Measurements from ENCODE around the gene TTC28. TPM values are rescaled to one million over a fixed set of nuclear protein-coding genes. Genes with fewer than 3 reads are reported as not detected.
"Not testable (repeated sequence)": the region's sequence is repeated elsewhere in the genome, so short reads cannot be mapped to it uniquely, and the experiment has no call there.

The TTC28 gene
- polyA plus RNA-seq, 12 donors: 20.5 to 38.3 (median 28.6) TPM

GRCh38 chr22:28678778-28679610 is 646 bp downstream of the TTC28 start:
- peak; percentile 22 for DNase-seq

DNA sequence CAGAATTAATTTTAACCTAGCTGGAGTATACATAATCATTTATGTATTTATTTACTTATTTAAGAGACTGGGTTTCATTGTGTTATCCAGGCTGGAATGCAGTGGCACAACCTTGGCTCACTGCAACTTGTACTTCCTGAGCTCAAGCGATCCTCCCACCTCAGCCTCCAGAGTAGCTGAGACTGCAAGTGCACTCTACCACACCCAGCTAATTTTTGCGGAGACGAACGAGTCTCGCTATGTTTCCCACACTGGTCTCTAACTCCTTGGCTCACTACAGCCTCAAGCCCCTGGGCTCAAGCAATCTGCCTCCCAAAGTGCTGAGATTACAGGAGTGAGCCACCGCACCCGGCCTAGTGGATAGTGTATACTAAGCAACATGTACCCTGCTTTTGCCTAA is 1.5 kb downstream of the TTC28 start:
- DNase-seq: not testable (repeated sequence)

- no peak for DNase-seq
Measured at GRCh38 chr22:28674121-28674563, 5.5 kb downstream of the TTC28 start.

- no peak for DNase-seq
Measured at GRCh38 chr22:28670756-28671155, 8.9 kb downstream of the TTC28 start.

DNA sequence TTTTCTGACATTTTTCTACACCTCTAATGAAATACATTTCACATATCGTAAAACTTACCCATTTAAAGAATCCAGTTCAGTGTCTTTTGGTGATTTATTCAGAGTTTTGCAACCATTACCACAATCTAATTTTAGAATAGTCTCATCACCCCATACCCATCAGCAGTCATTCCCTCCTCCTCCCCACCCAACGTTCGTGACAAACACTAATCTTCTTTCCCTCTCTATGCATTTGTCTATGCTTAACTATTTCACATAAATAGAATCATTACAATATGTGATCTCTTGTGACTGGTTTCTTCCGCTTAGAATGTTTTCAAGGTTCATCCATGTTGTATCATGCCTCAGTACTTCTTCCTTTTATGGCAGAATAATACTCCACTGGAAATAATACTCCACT is 9.5 kb downstream of the TTC28 start:
- DNase-seq: no peak

- no peak for DNase-seq
Measured at GRCh38 chr22:28669387-28669786, 10.3 kb downstream of the TTC28 start.

GRCh38 chr22:28663569-28663942 is 16.1 kb downstream of the TTC28 start:
- DNase-seq: not testable (repeated sequence)

DNA sequence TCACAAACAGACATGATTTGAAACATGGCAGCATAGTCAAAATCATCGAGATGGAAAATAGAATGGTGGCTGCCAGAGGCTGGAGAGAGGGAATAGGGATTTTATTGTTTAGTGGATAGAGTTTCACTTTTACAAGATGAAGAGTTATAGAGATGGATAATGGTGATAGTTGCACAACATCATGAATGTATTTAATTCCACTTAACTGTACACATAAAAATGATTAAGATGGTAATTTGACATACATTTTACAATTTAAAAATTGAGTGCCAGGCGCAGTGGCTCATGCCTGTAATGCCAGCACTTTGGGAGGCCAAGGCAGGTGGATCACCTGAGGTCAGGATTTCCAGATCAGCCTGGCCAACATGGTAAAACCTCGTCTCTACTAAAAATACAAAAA is 21.2 kb downstream of the TTC28 start:
- DNase-seq: no peak

- DNase-seq: no peak
Measured at GRCh38 chr22:28656181-28656580, 23.5 kb downstream of the TTC28 start.

- no peak for DNase-seq
Measured at GRCh38 chr22:28650463-28650862, 29.2 kb downstream of the TTC28 start.

DNA sequence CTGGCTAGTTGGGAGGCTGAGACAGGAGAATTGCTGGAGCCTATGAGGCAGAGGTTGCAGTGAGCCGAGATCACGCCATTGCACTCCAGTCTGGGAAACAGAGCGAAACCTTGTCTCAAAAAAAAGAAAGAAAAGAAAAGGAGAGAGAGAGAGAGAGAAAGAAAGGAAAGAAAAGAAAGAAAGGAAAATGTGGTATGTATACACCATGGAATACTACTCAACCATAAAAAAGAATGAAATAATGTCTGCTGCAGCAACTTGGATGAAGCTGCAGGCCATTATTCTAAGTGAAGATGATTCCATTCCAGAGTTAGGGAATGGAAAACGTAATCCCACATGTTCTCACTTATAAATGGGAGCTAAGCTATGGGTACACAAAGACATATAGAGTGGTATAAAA is 30.8 kb downstream of the TTC28 start:
- DNase-seq: no peak

GRCh38 chr22:28647216-28647615 is 32.4 kb downstream of the TTC28 start:
- DNase-seq: no peak

DNA sequence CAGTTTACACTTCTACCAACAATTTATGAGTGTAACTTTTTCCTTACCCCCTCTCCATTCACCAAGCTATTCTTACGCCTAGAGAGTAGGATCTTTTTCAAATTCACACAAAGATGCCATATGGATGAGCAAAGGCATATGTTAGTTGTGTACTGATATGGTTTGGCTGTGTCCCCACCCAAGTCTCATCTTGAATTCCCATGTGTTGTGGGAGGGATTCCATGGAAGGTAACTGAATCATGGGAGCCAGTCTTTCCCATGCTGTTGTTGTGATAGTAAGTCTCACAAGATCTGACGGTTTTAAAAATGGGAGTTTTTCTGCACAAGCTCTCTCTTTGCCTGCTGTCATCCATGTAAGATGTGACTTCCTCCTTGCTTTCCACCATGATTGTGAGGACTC is 40.3 kb downstream of the TTC28 start:
- no peak for DNase-seq

GRCh38 chr22:28637225-28637624 is 42.4 kb downstream of the TTC28 start:
- no peak for DNase-seq

- no peak for DNase-seq
Measured at GRCh38 chr22:28630177-28630574, 49.5 kb downstream of the TTC28 start.

GRCh38 chr22:28629420-28630176 is 50.0 kb downstream of the TTC28 start:
- no peak for DNase-seq

GRCh38 chr22:28628766-28629165 is 50.9 kb downstream of the TTC28 start:
- no peak for DNase-seq

DNA sequence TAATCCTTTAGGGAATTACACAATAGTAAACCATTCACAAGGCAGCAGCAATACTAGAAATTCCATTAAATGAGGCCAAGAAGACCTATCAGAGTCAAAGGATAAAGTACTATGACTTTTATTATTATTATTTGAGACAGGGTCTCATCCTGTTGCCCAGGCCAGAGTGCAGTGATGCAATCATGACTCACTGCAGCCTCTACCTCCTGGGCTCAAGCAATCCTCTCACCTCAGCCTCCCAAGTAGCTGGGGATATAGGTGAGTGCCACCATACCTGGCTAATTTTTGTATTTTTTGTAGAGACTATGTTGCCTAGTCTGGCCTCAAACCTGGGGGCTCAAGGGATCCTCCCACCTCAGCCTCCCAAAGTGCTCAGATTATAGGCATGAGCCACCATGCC is 51.8 kb downstream of the TTC28 start:
- no peak for DNase-seq

GRCh38 chr22:28620244-28620922 is 59.3 kb downstream of the TTC28 start:
- no peak for DNase-seq

DNA sequence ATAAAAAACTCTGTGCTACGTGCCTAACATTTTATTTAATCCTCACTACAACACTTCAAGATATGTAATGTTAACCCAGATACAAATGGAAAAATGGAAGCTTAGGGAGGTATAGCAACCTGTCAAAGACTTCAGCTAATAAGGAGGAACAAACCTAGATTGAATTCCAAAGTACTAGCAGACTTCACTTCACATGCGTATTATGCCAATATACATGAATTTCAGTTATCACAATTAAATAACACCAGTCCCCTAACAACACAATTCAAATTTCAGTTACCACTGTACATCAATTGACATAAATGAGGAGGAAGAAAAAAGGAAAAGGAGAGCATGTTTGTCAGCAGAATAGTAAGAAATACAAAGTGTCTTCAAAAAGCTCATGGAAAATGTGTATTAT is 60.4 kb downstream of the TTC28 start:
- DNase-seq: no peak

GRCh38 chr22:28615423-28615822 is 64.2 kb downstream of the TTC28 start:
- DNase-seq: not testable (repeated sequence)

GRCh38 chr22:28609921-28610320 is 69.7 kb downstream of the TTC28 start:
- DNase-seq: no peak

- no peak for DNase-seq
Measured at GRCh38 chr22:28608546-28608945, 71.1 kb downstream of the TTC28 start.
